ENCODE data around the gene ONECUT1. TPM values are rescaled to one million over a fixed set of nuclear protein-coding genes. Genes with fewer than 3 reads are reported as not detected.

ONECUT1 gene
- polyA plus RNA-seq: not detected in 2 replicates

DNA sequence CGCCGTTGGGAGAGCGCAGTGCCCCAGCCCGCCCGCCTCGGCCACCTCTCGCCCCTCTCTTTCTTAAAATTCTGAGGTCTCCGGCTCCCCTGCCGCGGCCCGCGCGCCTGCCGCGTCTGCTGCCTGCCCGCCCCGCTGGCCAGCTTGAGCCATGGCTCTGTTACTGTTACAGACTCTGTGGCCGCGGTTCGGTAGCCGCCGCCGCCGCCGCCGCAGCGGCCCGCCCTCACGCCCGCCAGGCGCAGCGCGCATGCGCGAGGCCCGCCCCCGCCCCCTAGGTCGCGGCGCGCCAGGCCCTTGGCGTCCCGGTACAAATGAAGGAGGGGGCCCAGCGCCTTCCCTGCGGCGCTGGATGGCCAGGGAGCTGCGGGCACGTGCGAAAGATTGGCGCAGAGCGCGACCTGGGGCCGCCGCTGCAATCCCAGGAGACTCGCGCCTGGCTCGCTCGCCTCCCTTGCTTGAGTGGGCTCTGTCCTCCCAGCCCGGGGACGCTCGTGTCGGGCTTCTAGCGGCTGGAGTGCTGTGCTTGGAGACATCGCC lies at the start of gene ONECUT1:
ONECUT1 (minus strand) TSS at position 168 of the 540 bp plus-strand sequence. CDS start 452 bp downstream, outside the sequence.

Other genes starting within 250 kb of the ONECUT1 start
- 341 and 650 TPM in 2 replicates for gene ARPP19, start 221.3 kb downstream of the ONECUT1 start, polyA plus RNA-seq
- 59.0 and 62.0 TPM in 2 replicates for gene ATOSA, start 110.9 kb downstream of the ONECUT1 start, polyA plus RNA-seq

Measured in Purkinje cell (primary cell).